Activated naive CD4-positive, alpha-beta T cell treated with anti-CD3 and anti-CD28 coated beads for 36 hours (primary cell): Measurements from ENCODE around the gene CARM1. TPM values are rescaled to one million over a fixed set of nuclear protein-coding genes. Genes with fewer than 3 reads are reported as not detected.

Experiments
- CTCF ChIA-PET: fragments of 350-600 bp; sonication (Branson Sonifier 250); formaldehyde crosslinking; loops from one replicate; lab custom pipeline; 2021; ENCODE audit warnings: antibody characterized with exemption; lab: Charles Lee
- DNase-seq: peaks from one replicate; pipeline ENCODE4 v3.0.0-alpha.2; 2020
- H3K27ac Mint-ChIP-seq: one replicate; pipeline ENCODE4 v1.8.0; 2021; ENCODE audit warnings: mild to moderate bottlenecking, mixed read lengths
- H3K27me3 Mint-ChIP-seq: one replicate; pipeline ENCODE4 v1.8.0; 2021; ENCODE audit warnings: low read depth, mixed read lengths
- H3K36me3 Mint-ChIP-seq: one replicate; pipeline ENCODE4 v1.8.0; 2021; ENCODE audit warnings: low read depth, mixed read lengths
- H3K4me1 Mint-ChIP-seq: one replicate; pipeline ENCODE4 v1.8.0; 2021; ENCODE audit warnings: low read depth, mixed read lengths
- H3K4me3 Mint-ChIP-seq: one replicate; pipeline ENCODE4 v1.8.0; 2021; ENCODE audit warnings: mild to moderate bottlenecking, moderate library complexity, mixed read lengths
- H3K9me3 Mint-ChIP-seq: one replicate; pipeline ENCODE4 v1.8.0; 2021; ENCODE audit warnings: mixed read lengths
- intact Hi-C: fragments of 100-400 bp; cut with micrococcal nuclease; formaldehyde crosslinking; loops from one replicate; pipeline ENCODE4 v1.15.1; 2023
- total RNA-seq, 2 experiments: library from RNA; stranded (reverse); gene quantifications; one replicate each; pipeline ENCODE4 v1.2.3, GENCODE V29; 2021

CARM1 gene
- total RNA-seq, 2 experiments from 2014 or later = 88.4 to 89.3 TPM

- CTCF ChIA-PET = interaction anchor here (1.2 to 1.4 kb wide), 2 partner anchors 24 to 56 kb away, joined by 3 read pairs; no protein-coding TSS in a partner anchor
- peak within 1 kb of the TSS; percentile 90 for H3K27ac Mint-ChIP-seq
These were observed 89.1 kb downstream of the CARM1 start, which contains the start of gene SMARCA4 for GRCh38 chr19:10960314-10961072. Gene SMARCA4 (plus strand): TSS chr19:10961030. CDS start chr19:10984152, 23,122 bp downstream.

GRCh38 chr19:10961073-10961860, 89.9 kb downstream of the CARM1 start:
- peak; percentile 28 for DNase-seq
- Mint-ChIP-seq H3K27ac (peak overlapping the region; percentile 90), H3K4me3 (peak overlapping the region; percentile 91), H3K36me3 (peaks cover 3% of the 10 kb centered on the region), H3K9me3 (no peaks in the 10 kb centered on the region), H3K27me3 (no peaks in the 10 kb centered on the region), H3K4me1 (peaks cover 40% of the 10 kb centered on the region)
- intact Hi-C loops = loop anchor here (2.0 to 10.0 kb wide), 2 partner anchors 392 to 626 kb away; partner anchors contain the start of genes CDKN2D, ICAM3 and RAVER1
- CTCF ChIA-PET = interaction anchor here (1.2 to 1.4 kb wide), 2 partner anchors 25 to 56 kb away, joined by 3 read pairs; no protein-coding TSS in a partner anchor

More at GRCh38 chr19:10960314-10961072, 89.1 kb downstream of the CARM1 start, which contains the start of gene SMARCA4:
- H3K4me1 Mint-ChIP-seq = peaks cover 37% of the 10 kb centered on the region
- H3K27me3 Mint-ChIP-seq = no peaks in the 10 kb centered on the region
- intact Hi-C loops = loop anchor here (1.0 to 10.0 kb wide), 4 partner anchors 18 to 626 kb away; partner anchors contain the start of genes CDKN2D, ICAM3, RAVER1 and TIMM29
- H3K9me3 Mint-ChIP-seq = no peaks in the 10 kb centered on the region
- DNase-seq = peak; percentile 97
- H3K4me3 Mint-ChIP-seq = peak within 1 kb of the TSS; percentile 91
- peaks cover 3% of the 10 kb centered on the region for H3K36me3 Mint-ChIP-seq

- CTCF ChIA-PET = interaction anchor here (0.6 to 1.0 kb wide), 4 partner anchors 21 to 1922 kb away, joined by 3 read pairs; no protein-coding TSS in a partner anchor
- Mint-ChIP-seq H3K36me3 (peaks cover 3% of the 10 kb centered on the region), H3K9me3 (no peaks in the 10 kb centered on the region), H3K4me1 (peaks cover 46% of the 10 kb centered on the region), H3K27ac (peak overlapping the region; percentile 59), H3K4me3 (peak overlapping the region; percentile 91), H3K27me3 (no peaks in the 10 kb centered on the region)
- intact Hi-C loops = loop anchor here (1.0 to 10.0 kb wide), 3 partner anchors 92 to 628 kb away; partner anchors contain the start of genes CARM1, ICAM3, LDLR and RAVER1
- no peak for DNase-seq
These were observed 91.5 kb downstream of the CARM1 start for GRCh38 chr19:10962863-10963262.

GRCh38 chr19:10963865-10964264, 92.5 kb downstream of the CARM1 start:
- DNase-seq = no peak
- Mint-ChIP-seq H3K27me3 (no peaks in the 10 kb centered on the region), H3K36me3 (peaks cover 3% of the 10 kb centered on the region), H3K4me3 (peak overlapping the region; percentile 47), H3K27ac (peak overlapping the region; percentile 26), H3K4me1 (peaks cover 54% of the 10 kb centered on the region), H3K9me3 (no peaks in the 10 kb centered on the region)
- intact Hi-C loops = loop anchor here (1.0 to 10.0 kb wide), 3 partner anchors 93 to 629 kb away; partner anchors contain the start of genes CARM1, ICAM3, LDLR and RAVER1
- CTCF ChIA-PET = interaction anchor here (0.5 to 1.0 kb wide), 4 partner anchors 22 to 1921 kb away, joined by 3 read pairs; no protein-coding TSS in a partner anchor

- no peaks in the 10 kb centered on the region for H3K9me3 Mint-ChIP-seq
- no peak overlapping the region for H3K27ac Mint-ChIP-seq
- intact Hi-C loops = loop anchor here (10.0 kb wide), 1 partner anchor 630 kb away; the partner anchor contains the start of genes ICAM3 and RAVER1
- H3K36me3 Mint-ChIP-seq = peaks cover 3% of the 10 kb centered on the region
- DNase-seq = no peak
- H3K27me3 Mint-ChIP-seq = no peaks in the 10 kb centered on the region
- H3K4me3 Mint-ChIP-seq = no peak overlapping the region
- H3K4me1 Mint-ChIP-seq = peaks cover 60% of the 10 kb centered on the region
- CTCF ChIA-PET = interaction anchor here (1.0 kb wide), 1 partner anchor 28 kb away, joined by 7 read pairs; no protein-coding TSS in a partner anchor
These were observed 93.5 kb downstream of the CARM1 start for GRCh38 chr19:10964903-10965302.

- Mint-ChIP-seq H3K36me3 (peaks cover 3% of the 10 kb centered on the region), H3K9me3 (no peaks in the 10 kb centered on the region), H3K27ac (no peak overlapping the region), H3K27me3 (no peaks in the 10 kb centered on the region), H3K4me3 (no peak overlapping the region), H3K4me1 (peaks cover 64% of the 10 kb centered on the region)
- intact Hi-C loops = loop anchor here (10.0 kb wide), 1 partner anchor 631 kb away; the partner anchor contains the start of genes ICAM3 and RAVER1
- no peak for DNase-seq
- CTCF ChIA-PET = interaction anchor here (1.0 kb wide), 1 partner anchor 29 kb away, joined by 7 read pairs; no protein-coding TSS in a partner anchor
These were observed 94.0 kb downstream of the CARM1 start for GRCh38 chr19:10965398-10965797.

GRCh38 chr19:10966809-10967208, 95.5 kb downstream of the CARM1 start:
- no peak overlapping the region for H3K27ac Mint-ChIP-seq
- H3K4me3 Mint-ChIP-seq = no peak overlapping the region
- no peak for DNase-seq
- H3K9me3 Mint-ChIP-seq = no peaks in the 10 kb centered on the region
- intact Hi-C loops = loop anchor here (10.0 kb wide), 1 partner anchor 632 kb away; the partner anchor contains the start of genes ICAM3 and RAVER1
- peaks cover 62% of the 10 kb centered on the region for H3K4me1 Mint-ChIP-seq
- CTCF ChIA-PET = interaction anchor here (1.3 kb wide), 1 partner anchor 20 kb away, joined by 4 read pairs; no protein-coding TSS in a partner anchor
- H3K27me3 Mint-ChIP-seq = no peaks in the 10 kb centered on the region
- H3K36me3 Mint-ChIP-seq = peaks cover 3% of the 10 kb centered on the region

GRCh38 chr19:10968527-10969135, 97.3 kb downstream of the CARM1 start:
- intact Hi-C loops = loop anchor here (10.0 kb wide), 1 partner anchor 634 kb away; the partner anchor contains the start of genes ICAM3 and RAVER1
- H3K27ac Mint-ChIP-seq = no peak overlapping the region

GRCh38 chr19:10971107-10971726, 99.9 kb downstream of the CARM1 start:
- no peaks in the 10 kb centered on the region for H3K36me3 Mint-ChIP-seq
- H3K4me1 Mint-ChIP-seq = peaks cover 42% of the 10 kb centered on the region
- H3K4me3 Mint-ChIP-seq = no peak overlapping the region
- no peaks in the 10 kb centered on the region for H3K9me3 Mint-ChIP-seq
- CTCF ChIA-PET = interaction anchor here (0.6 to 1.1 kb wide), 3 partner anchors 28 to 712 kb away, joined by 3 to 4 read pairs (median 3); no protein-coding TSS in a partner anchor
- H3K27ac Mint-ChIP-seq = no peak overlapping the region
- no peak for DNase-seq
- no peaks in the 10 kb centered on the region for H3K27me3 Mint-ChIP-seq
- intact Hi-C loops = no loop called here

More at GRCh38 chr19:10968527-10969135, 97.3 kb downstream of the CARM1 start:
- Mint-ChIP-seq H3K27me3 (no peaks in the 10 kb centered on the region), H3K36me3 (peaks cover 3% of the 10 kb centered on the region), H3K9me3 (no peaks in the 10 kb centered on the region), H3K4me1 (peaks cover 47% of the 10 kb centered on the region), H3K4me3 (no peak overlapping the region)
- CTCF ChIA-PET = no interaction called here
- no peak for DNase-seq
